Measurements from ENCODE around the gene ATP2C2.

DNA sequence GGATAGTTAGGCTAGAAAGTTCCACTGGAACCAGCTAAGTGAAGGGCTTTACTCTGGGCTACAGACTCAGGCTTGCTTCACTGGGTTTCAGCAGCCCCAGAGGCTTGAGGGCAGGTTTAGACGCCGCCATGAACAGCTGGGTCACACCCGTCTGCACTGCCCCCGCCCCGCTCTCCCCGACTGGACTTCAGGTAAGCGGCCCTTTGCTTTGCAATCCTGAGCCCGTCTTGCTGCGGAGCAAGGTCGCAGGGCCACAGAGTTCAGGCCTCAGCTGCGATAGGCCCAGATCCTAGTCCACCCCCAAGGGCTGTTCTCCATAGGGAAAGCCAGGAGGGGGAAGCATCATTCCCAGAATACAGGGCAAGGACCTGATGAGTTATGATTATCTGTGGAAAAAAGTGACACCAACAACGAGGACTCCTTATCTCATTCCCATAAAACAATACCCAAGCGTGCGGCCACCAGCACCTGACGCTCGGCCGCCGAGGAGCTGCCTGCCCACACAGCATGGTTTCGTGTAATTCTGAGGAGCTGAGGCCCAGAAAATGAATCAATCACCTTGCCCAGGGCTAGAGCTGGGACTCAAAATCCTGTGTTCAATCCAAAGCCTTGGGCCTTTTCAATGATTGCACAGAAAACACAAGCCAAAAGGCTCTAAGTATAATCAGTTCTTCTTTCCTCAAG lies 115.7 kb downstream of the ATP2C2 start:
- TF ChIP-seq, protein P1, sequence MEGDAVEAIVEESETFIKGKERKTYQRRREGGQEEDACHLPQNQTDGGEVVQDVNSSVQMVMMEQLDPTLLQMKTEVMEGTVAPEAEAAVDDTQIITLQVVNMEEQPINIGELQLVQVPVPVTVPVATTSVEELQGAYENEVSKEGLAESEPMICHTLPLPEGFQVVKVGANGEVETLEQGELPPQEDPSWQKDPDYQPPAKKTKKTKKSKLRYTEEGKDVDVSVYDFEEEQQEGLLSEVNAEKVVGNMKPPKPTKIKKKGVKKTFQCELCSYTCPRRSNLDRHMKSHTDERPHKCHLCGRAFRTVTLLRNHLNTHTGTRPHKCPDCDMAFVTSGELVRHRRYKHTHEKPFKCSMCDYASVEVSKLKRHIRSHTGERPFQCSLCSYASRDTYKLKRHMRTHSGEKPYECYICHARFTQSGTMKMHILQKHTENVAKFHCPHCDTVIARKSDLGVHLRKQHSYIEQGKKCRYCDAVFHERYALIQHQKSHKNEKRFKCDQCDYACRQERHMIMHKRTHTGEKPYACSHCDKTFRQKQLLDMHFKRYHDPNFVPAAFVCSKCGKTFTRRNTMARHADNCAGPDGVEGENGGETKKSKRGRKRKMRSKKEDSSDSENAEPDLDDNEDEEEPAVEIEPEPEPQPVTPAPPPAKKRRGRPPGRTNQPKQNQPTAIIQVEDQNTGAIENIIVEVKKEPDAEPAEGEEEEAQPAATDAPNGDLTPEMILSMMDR (IDR thresholded peaks at IDR 0.05), result no peak
- no peak for TF ChIP-seq POLR2A (IDR thresholded peaks at IDR 0.05)

All from esophagus squamous epithelium (tissue), 4 donors.